Right ventricle myocardium superior (tissue), 1 donor: ENCODE data around the gene ARL6. TPM values are rescaled to one million over a fixed set of nuclear protein-coding genes. Genes with fewer than 3 reads are reported as not detected.

ENCODE experiments used
- total RNA-seq: library from RNA; stranded (reverse); fragmentation: NEBNext Ultra II Directional; extraction: Animal tissue kit (Norgen Biotek cat#: 25700); gene quantifications from one replicate; pipeline ENCODE4 v1.2.1, GENCODE V29; 2021
- donor health status: DM: no; HTN: yes; CAD: no; lungs with severe emphysema.

The ARL6 gene
- total RNA-seq, 1 donor from 2014 or later: 6.2 TPM

Other genes starting within 250 kb of the ARL6 start
- 18.6 TPM for gene CRYBG3, start 57.3 kb downstream of the ARL6 start, total RNA-seq
- gene RIOX2, start 207.7 kb downstream of the ARL6 start, total RNA-seq: 9.5 TPM